SW 1271 (cell line): ENCODE results near the gene ERBIN.

ENCODE experiments used
- DNase-seq, 2 experiments: peaks; one replicate each; lab custom pipeline; 2025; lab: John Stamatoyannopoulos, UW

ERBIN gene

GRCh38 chr5:66129144-66129543 is 202.8 kb downstream of the ERBIN start:
- no peak for DNase-seq

DNA sequence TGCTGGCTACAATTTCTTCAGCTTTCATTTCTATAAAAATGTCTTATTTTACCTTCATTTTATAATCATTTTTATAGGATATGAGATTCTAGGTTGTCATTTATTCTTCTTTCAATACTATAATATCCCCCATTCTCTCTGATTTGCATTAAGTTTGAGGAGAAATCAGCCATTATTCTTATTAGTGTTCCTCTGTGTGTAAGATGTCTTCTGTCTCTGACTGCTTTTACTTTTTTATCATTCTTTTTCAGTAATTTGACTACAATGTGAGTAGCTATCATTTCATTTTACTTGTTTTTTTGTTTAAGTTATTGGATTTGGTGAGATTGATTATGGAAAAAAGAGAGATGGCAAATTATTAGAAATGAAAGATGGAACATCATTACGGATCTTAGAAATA is 204.1 kb downstream of the ERBIN start:
- DNase-seq: no peak
